HT1080 (cell line): ENCODE results near the gene NOTUM. TPM values are rescaled to one million over a fixed set of nuclear protein-coding genes. Genes with fewer than 3 reads are reported as not detected.
A peak's percentile ranks its signal among the peaks of the same experiment; 100 is the strongest.

Experiments
- DNase-seq: peaks from one replicate; pipeline ENCODE4 v3.0.0-alpha.2; 2015; ENCODE audit warnings: low read depth
- total RNA-seq: library from RNA; depleted of rRNA; stranded (reverse); fragments of >200 nt; shearing (Covaris generic); gene quantifications from 2 replicates; pipeline ENCODE4 v1.2.3, GENCODE V29; 2014

The NOTUM gene
- total RNA-seq, 1 experiment from 2014 or later = not detected

DNA sequence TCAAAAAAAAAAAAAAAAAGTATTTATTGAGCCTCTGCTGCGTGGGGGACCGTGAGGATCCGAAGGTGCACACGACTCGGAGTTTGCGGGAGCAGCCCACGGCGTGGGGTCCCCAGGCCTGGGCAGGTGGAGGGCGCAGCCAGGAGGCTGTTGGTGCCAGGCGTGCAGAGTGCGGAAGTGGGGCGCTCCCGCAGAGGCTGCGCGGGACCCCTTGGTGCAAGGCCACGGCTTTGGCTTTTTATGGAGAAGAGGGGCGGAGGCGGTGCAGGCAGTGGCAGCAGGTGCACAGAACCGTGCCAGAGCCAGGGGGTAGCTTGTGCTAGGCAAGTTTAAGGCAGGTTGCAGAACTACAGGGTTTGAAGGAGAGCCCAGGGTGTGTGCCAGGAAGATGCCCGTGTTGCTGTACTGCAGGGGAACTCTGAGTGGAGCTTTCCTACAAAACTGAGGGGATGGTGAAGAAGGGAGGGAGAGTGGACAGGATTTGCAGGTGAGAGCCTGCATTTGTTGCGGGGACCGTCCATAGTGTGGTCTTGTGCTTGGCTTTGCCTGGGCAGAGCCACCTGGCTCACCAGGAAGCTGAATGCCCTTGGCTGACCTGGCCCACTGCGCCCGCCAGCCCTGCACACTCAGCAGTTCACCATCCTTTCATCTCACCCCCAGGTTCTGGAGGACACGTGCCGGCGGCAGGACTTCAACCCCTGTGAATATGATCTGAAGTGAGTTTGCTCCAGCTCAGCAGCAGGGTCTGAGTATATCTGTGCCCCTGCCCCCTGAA, 17.7 kb upstream of the NOTUM start:
- no peak for DNase-seq

DNA sequence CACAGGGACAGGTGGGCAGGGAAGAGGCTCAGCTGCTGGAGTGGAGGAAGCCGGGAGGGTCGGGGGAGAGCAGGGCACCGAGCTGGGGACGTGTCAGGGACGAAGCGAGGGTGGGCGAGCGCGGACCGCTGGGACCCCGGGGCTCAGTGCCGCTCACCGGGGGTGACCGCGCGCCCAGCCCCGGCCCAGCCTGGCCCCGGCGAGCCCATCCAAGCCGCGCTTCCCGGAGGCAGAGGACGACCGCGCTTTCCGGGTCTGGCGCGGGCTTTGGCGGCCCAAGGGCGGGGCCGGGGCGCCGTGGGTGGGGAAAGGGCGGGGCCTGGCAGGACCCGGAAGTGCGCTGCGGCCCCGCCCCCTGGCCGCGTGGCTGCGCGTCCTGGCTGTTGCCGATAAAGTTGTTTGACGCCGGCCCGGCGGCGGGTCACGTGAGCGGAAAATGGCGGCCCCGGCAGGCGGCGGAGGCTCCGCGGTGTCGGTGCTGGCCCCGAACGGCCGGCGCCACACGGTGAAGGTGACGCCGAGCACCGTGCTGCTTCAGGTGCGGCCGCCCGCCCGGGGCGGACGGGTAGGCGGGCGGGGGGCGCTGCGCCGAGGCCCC, 16.3 kb upstream of the NOTUM start, which contains the start of gene ASPSCR1:
Gene ASPSCR1, plus strand, starts transcription at position 419 of the 598 bp plus-strand sequence. Its CDS starts 18 bp downstream, at position 437.
- DNase-seq = peak; percentile 76

DNA sequence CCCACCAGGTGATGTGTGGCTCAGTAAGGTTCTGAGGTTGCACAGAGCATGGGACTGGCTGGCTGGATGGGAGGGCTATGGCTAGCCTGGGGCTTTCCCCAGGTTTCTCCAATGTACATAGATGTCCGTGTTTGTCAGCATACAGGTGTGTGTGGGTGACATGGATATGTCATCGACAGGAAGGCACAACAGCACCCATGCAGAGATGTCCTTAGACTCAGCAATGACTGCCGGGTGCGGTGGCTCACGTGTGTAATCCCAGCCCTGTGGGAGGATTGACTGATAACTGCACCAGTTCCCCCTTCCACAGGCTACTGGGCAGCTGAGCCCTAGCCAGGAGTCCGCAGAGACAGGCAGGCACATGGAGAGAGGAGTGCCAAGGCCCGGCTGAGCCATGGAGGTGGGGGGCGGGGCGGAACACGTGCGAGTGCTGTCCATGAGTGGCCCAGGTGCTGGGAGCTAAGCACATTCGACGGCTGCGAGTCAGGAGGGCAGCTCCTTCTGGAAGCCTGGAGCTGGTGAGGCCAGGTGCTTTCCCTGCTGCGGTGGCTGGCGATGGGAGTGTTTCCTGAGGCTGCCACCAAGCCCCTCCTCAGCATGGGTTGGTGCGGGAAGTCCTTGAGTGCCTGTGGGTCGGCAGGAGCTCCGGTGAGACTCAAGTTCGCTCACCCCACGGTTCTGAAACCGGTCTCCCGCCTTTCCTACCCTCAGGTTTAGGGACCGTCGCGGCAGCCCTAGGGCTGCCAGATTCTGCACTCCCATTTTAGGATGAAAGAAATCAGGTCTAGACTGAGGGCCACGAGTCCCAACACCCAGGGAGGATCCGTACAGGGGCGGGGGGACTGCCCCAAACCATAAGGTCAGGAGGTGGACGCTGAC, 15.6 kb upstream of the NOTUM start:
- peak; percentile 15 for DNase-seq

DNA sequence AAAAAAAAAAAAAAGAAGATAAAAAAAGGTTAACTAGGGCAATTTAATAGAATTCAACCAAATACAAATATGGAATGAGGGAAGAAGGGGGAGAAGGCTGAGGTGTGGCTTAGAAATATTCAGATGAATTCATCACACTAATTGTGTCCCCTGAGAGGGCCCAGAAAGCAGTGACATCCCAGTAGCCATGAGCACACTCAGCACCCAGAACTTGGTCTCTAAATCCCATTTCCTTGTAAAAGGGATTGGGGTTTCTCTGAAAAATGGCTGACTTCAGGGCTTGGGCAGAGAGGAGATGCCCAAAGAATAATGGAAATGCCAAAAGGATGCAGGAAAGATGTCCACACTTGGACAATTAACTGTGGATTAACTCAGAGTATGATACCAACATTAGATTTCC, 12.4 kb upstream of the NOTUM start:
- DNase-seq = no peak

DNA sequence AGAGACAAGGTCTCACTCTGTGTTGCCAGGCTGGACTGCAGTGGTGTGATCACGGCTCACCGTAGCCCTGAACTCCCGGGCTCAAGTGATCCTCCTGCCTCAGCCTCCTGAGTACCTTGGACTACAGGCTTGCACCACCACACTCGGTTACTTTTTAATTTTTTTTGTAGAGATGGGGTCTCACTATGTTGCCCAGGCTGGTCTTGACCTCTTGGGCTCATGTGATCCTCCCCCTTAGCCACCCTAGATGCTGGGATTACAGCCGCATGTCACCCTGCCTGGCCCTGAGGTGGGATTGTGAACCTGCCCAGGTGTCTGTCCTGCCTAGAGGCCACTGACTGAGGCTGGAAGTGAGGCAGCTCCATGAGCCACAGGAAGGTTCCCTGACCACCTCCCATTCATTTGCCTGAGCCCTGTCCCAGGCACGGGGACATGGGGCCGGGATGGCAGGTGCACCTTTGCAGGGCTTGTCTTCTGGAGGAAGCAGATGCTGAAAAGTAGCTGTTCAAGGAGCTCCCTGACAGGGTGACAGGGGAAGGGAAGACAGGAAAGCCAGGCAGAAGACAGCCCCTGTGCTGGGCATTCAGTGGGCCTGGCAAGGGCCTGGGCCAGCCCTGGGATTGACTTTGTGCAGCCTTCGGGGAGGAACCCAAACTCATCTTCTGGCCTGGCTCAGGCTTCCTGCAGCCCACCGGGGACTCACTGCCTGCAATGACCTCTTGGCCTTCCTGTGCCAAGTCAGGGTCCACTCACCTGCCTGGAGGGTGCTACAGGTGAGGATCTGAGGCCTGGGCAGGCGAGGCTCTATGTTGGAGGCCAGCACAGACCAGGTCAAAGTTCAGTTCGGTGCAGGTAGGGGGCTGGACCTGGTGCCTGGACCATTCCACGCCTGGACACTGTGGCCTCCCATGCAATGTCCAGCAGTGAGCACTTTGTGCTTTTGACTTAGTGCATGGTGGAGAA, 8.1 kb upstream of the NOTUM start:
- no peak for DNase-seq

DNA sequence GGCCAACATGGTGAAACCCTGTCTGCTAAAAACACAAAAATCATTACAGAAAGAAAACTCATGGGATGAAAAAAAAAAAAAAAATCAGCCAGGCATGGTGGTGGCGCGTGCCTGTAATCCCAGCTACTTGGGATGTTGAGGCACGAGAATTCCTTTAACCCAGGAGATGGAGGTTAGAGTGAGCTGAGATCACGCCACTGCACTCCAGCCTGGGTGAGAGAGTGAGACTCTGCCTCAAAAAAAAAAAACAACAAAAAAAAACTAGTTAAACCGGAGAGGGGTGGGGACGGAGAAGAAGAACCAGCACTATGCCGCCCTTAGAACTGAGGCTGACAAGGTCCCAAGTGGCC, 7.4 kb upstream of the NOTUM start:
- DNase-seq = no peak

DNA sequence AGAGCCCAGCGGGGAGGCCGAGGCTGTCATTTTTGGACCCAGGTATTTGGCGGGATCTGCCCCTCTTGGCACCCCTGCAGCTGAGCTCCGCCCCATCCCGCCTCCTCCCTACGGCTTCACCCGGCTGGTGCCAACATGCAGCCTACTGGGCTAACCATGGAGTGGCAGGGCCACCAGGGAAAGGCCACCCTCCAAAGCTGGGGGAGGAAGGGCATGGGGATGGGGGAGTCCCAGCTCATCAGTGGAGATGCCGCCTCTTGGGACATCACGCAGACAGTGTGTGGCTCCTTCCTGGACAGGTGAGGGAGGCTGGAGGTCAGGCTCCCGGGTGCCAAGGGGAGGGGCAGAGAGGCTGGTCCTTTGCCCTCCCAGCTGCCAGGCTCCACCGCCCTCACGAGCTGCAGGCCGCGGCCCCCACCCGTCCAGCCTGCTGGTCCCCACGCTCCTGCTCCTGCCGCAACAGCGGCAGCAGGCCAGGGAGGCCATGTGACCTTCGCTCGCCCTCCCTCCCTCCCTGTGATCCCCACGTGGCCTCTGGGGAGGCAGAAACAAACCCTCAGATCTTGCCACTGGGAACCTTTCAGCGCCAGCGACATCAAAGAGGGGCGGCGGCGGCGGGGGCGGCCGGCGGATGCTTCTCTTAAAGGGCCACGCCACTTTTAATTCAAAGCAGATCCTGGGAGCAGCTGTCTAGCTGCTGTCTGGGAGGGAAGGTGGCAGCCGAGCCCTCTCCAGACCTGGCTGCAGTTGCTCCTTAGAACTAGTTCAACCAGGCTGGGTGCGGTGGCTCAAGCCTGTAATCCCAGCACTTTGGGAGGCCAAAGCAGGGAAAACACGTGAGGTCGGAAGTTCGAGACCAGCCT, 6.8 kb upstream of the NOTUM start:
- peak; percentile 31 for DNase-seq

DNA sequence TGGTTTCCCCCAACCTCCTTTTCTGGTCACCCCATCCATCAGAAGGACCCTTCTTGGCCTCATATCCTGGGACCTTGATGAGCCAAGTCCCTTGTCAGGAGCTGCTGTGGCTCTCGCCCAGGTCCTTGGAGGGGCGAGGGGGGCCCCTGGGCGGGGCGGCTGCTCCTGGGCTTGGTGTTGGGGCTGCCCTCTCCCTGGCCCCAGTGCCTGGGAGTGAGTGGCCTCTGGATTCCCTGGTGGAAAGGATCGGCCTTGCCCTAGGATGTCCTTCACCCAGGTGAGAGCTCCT, 6.2 kb upstream of the NOTUM start:
- DNase-seq = no peak

DNA sequence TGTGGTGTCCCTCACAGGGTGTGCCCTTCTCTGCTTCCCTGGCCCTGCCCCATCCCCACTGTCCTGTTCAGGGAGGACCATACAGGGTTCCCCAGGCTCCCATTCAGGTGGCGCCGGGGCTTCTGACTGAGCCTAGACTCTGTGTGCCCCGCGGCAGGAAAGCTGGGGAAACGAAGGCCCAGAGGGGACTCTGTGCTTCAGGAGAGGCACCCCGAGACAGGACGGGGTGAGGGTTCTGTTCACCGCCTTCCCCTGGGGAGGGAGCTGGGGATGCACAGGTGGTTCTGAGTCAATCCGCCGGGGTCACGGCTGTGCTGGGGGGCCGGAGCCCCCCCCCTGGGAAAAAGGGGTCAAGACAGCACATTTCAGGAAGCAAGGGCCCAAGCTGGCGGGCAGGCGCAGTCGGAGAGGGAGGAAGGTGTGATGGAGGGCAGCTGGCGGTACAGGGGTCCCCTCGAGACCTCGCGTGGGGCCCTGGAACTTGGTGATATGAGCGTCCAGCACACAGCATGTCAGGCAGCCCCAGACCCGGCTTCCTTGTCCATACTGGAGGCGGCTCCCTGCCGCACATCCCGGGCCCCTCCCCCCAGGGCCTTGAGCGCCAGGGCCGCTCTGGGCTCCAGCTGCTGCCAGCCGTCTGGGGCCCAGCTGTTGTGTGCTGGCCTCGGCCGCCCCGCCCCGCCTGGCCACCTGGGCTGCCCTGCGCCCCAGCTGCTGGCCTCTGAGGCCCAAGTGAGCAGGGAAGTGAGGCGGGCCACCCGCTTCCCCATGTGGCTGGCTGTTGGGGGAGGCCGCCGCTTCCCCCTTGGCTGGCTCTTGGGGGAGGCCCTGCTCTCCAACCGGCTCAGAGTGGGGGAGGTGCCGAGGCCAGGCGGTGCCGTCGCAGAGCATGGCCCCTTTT, 5.6 kb upstream of the NOTUM start:
- no peak for DNase-seq

DNA sequence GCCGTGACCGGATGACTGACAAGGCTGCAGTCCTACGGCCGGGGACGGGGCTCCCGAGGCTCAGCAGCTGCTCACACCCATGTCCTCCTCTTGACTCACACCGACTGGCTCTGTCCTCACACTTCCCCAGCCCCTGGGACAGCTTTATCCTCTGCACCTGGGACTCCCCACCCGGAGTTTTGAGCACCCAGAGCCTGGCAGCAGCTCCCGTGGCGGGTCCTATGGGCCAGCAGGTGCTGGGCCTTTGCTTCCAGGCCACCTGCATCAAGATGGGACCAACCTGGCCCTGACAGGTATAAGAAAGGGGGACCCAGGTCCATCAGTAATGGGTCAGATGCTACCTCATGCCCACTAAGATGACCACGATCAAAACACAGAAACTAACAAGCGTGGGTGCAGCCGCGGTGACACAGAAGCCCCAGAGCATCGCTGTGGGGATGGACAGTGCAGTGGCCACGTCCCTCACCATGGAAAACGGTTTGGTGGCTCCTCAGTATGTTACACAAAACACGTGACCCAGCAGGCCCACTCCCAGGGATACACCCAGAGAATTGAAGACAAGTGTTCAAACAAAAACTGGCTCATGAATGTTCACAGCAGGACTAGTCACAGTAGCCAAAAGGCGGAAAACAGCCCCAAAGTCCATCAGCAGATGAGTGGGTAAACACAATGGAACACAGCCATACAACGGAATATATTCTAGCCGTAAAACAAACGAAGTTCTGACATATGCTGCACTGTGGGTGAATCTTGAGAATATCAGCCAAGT, 3.3 kb upstream of the NOTUM start:
- DNase-seq = no peak

DNA sequence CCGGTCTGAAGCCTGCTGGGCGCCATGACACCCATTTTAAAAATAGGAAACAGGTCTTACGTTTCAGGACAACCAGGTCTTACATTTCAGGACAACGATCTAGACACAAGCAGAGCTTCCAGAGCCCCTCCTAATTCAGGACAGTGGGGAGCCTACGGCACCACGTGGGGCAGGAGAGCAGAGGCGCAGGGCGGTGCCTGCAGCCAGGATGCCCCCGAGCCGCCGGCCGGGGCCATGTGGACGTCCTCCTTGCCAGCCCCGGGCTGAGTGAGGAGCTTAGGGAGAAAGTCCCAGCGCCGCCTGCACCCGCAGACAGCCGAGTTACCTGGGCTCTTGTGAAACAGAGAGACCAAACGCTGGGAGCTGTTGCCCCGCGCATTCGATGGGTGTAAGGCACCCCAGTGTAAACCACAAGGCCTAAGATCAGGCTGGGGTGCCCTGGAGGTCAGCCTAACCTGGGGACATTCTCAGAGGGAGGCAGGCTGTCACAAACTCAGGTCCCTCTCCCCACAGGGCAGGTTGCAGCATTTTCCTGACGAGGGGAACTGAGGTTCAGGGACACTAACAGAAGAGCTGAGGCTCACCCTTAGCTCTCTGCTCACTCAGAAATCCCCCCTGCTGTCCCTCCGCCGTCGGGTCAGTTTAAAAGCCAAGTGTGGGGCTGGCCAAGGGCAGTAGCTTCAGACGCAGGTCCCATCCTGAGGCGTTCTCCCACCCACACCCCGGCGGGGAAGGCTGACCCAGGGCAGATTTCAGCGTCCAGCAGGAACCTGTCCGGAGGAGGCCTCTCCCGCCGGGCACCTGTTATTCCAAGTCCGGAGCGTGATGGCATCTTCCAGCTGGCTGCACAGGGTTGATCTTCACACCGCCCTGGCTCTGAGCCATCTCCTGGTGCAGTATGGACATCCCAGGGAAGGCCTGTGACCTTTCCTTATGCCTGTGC, 1.8 kb upstream of the NOTUM start:
- no peak for DNase-seq

DNA sequence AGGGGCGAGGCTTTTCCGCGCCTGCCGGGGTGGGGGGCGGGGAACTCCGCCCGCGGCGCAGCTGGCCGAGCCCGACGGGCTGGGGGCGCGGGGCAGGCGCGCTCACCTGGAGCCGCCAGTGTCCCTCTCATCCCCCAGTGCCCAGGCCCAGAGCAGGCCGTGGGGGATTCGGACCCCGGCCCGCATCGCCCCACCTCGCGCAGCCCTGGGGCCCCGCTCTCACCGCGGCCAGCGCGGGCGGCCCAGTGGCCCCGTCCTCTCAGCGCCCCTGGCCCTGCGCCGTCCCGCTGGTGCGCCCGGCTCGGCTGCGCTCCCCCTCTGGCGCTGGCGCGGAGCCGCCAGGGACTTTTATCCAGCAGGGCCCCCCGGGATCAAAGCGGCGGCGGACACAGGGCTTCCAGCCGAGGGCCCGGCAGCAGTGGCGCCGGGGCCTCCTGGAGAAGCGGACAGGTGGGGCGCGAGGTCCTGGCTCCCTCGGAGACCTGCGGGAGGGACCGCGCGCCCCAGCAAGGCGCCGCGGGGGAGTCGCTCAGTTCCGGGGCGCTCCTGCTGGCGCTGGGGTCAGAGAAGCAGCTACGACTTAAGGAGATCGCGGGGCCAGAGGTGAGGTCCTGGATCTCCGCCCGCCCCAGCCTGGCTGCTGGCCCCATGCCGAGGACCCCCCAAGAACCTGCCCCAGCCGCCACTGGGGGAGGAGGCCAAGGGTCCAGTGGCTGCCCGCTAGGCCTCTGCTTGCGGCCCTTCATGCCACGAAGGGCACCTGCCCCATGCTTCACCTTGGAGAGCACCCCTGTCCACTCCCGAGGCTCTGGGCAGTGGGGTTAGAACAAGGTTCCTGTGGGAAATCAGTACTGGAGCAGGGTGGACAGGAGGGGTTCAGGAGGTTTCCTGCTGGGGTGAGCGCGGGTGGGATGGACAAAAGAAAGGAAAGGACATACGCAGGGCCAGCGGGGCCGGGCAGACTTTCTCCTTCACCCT, 823 bp upstream of the NOTUM start:
- DNase-seq = no peak

DNA sequence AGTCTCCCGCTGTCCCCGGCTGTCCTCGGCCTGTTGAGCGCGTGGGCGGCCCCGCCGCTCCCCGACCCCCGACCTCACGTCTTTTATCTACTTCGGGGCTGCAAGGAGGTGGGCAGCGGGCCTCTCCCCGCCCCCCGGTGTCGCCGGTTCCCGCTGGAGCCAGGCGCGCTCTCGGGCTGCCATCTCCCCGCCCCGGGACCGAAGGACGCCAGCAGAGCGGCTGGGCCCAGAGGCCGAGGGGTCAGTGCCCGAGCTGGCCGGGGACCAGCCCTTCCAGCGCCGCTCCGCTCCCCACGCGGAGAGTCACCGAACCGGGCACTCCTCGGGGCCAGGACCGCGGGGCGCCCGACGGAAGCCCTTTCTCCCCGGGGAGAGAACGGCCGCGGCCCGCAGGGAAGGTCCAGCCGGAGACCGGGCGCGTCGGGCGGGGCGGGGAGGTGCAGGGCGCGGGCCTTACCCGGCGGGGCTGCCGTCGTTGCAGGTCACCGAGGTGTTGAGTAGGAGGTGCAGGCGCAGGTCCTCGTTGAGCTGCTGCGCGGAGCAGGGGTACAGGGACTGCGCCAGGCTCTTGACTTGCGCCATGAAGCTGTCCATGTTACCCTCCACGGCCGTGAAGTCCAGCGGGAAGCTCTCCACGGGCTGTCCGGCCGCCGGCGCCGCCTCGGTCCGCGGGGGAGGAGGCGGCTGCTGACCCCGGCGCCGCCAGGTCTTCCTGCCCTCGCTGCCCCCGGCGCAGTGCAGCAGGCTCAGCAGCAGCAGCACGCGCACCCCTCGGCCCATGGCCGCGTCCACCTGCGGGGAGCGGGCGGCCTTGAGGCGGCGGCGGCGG, 643 bp downstream of the NOTUM start:
- DNase-seq = no peak

DNA sequence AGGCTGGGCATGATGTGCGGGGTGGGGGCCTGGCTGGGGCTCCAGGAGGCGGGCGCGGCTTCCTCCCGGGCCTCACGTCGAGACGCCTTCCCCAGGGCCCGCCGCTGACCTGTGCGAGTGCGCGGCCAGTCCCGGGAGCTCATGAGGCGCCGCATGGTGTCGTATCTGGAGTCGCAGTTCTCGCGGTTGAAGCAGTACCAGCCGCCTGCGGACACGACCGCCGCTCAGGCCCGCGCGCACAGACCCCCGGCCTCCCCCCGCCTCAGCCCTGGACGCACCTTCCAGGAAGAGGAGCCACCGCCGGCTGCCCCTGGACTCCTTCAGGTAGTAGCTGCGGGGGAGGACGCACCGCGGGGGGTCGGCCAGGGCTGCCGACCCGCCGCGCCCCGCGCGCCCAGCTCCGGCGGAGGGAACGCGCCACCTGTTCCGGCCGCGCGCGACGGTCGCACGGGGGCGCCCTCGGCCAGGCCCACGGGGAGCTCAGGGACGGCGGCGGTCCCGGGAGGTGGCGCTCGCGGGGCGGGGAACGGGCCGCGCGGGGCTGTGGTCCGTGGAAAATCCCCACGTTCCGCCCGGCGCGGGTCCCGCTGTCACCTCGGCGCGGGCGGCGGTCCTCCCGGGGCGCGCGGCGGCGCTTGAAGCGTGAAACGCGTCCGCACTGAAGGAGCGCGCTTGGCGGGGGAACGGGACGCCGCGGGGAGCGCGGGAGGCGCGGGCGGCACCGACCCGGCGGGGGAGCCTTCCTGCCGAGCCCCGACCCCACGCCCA, 1.4 kb downstream of the NOTUM start:
- no peak for DNase-seq
